ENCODE measurements around the gene EFEMP1. TPM values are rescaled to one million over a fixed set of nuclear protein-coding genes. Genes with fewer than 3 reads are reported as not detected.
"Not testable (repeated sequence)": the region's sequence is repeated elsewhere in the genome, so short reads cannot be mapped to it uniquely, and the experiment has no call there.

EFEMP1 gene
- total RNA-seq, 1 donor: 1,564 TPM

GRCh38 chr2:55842046-55842445, 81.5 kb downstream of the EFEMP1 start:
- TF ChIP-seq CTCF (IDR thresholded peaks at IDR 0.05; ENCODE audit: extremely low read depth, low read depth, low read length): no peak
- DNase-seq (ENCODE audit: insufficient read length, low spot score, missing footprints): no peak
- H3K79me2 ChIP-seq (ENCODE audit: insufficient read depth, low read length): no peaks in the 10 kb centered on the region
- H3K9me3 ChIP-seq (ENCODE audit: low read depth, low read length): no peaks in the 10 kb centered on the region
- peak overlapping the region; percentile 86 for H3K27ac ChIP-seq (ENCODE audit: low read depth, low read length)
- no peak overlapping the region for H3K4me3 ChIP-seq (ENCODE audit: insufficient read depth, low read length)
- H2AFZ ChIP-seq (ENCODE audit: low read length): no peak overlapping the region
- no peaks in the 10 kb centered on the region for H4K20me1 ChIP-seq (ENCODE audit: insufficient read depth, low read length)
- no peaks in the 10 kb centered on the region for H3K27me3 ChIP-seq (ENCODE audit: insufficient read depth, low read length)
- peaks cover 32% of the 10 kb centered on the region for H3K4me1 ChIP-seq (ENCODE audit: insufficient read depth, low read length)
- H3K36me3 ChIP-seq (ENCODE audit: insufficient read depth, low read length): no peaks in the 10 kb centered on the region
- no peak overlapping the region for H3K4me2 ChIP-seq (ENCODE audit: insufficient read depth, low read length)

GRCh38 chr2:55840460-55840859, 83.1 kb downstream of the EFEMP1 start:
- DNase-seq (ENCODE audit: insufficient read length, low spot score, missing footprints): no peak
- peaks cover 32% of the 10 kb centered on the region for H3K4me1 ChIP-seq (ENCODE audit: insufficient read depth, low read length)
- H3K9me3 ChIP-seq (ENCODE audit: low read depth, low read length): no peaks in the 10 kb centered on the region
- no peaks in the 10 kb centered on the region for H3K27me3 ChIP-seq (ENCODE audit: insufficient read depth, low read length)
- H3K79me2 ChIP-seq (ENCODE audit: insufficient read depth, low read length): no peaks in the 10 kb centered on the region
- H4K20me1 ChIP-seq (ENCODE audit: insufficient read depth, low read length): no peaks in the 10 kb centered on the region
- H3K27ac ChIP-seq (ENCODE audit: low read depth, low read length): peak overlapping the region; percentile 31
- no peaks in the 10 kb centered on the region for H3K36me3 ChIP-seq (ENCODE audit: insufficient read depth, low read length)
- H3K4me2 ChIP-seq (ENCODE audit: insufficient read depth, low read length): no peak overlapping the region
- TF ChIP-seq CTCF (IDR thresholded peaks at IDR 0.05; ENCODE audit: extremely low read depth, low read depth, low read length): no peak
- H3K4me3 ChIP-seq (ENCODE audit: insufficient read depth, low read length): no peak overlapping the region
- no peak overlapping the region for H2AFZ ChIP-seq (ENCODE audit: low read length)

GRCh38 chr2:55839182-55839819, 84.3 kb downstream of the EFEMP1 start:
- no peak for TF ChIP-seq CTCF (IDR thresholded peaks at IDR 0.05; ENCODE audit: extremely low read depth, low read depth, low read length)
- Histone ChIP-seq H3K79me2 (ENCODE audit: insufficient read depth, low read length) (no peaks in the 10 kb centered on the region), H3K27ac (ENCODE audit: low read depth, low read length) (peak overlapping the region; percentile 31), H3K36me3 (ENCODE audit: insufficient read depth, low read length) (no peaks in the 10 kb centered on the region), H2AFZ (ENCODE audit: low read length) (no peak overlapping the region), H3K27me3 (ENCODE audit: insufficient read depth, low read length) (no peaks in the 10 kb centered on the region), H3K4me2 (ENCODE audit: insufficient read depth, low read length) (peak overlapping the region; percentile 5), H3K4me1 (ENCODE audit: insufficient read depth, low read length) (peaks cover 32% of the 10 kb centered on the region), H3K4me3 (ENCODE audit: insufficient read depth, low read length) (no peak overlapping the region), H3K9me3 (ENCODE audit: low read depth, low read length) (no peaks in the 10 kb centered on the region), H4K20me1 (ENCODE audit: insufficient read depth, low read length) (no peaks in the 10 kb centered on the region)
- DNase-seq (ENCODE audit: insufficient read length, low spot score, missing footprints): peak; percentile 58

- Histone ChIP-seq H3K27ac (ENCODE audit: low read depth, low read length) (no peak overlapping the region), H3K79me2 (ENCODE audit: insufficient read depth, low read length) (no peaks in the 10 kb centered on the region), H3K4me2 (ENCODE audit: insufficient read depth, low read length) (no peak overlapping the region), H3K9me3 (ENCODE audit: low read depth, low read length) (no peaks in the 10 kb centered on the region), H3K27me3 (ENCODE audit: insufficient read depth, low read length) (no peaks in the 10 kb centered on the region), H3K36me3 (ENCODE audit: insufficient read depth, low read length) (no peaks in the 10 kb centered on the region), H4K20me1 (ENCODE audit: insufficient read depth, low read length) (no peaks in the 10 kb centered on the region), H2AFZ (ENCODE audit: low read length) (no peak overlapping the region), H3K4me1 (ENCODE audit: insufficient read depth, low read length) (peaks cover 25% of the 10 kb centered on the region), H3K4me3 (ENCODE audit: insufficient read depth, low read length) (no peak overlapping the region)
- no peak for DNase-seq (ENCODE audit: insufficient read length, low spot score, missing footprints)
- no peak for TF ChIP-seq CTCF (IDR thresholded peaks at IDR 0.05; ENCODE audit: extremely low read depth, low read depth, low read length)
Observed at GRCh38 chr2:55838653-55839052, 84.9 kb downstream of the EFEMP1 start.

- not testable (repeated sequence) for H3K4me3 ChIP-seq (ENCODE audit: insufficient read depth, low read length); H3K27ac ChIP-seq (ENCODE audit: low read depth, low read length); H4K20me1 ChIP-seq (ENCODE audit: insufficient read depth, low read length); H3K36me3 ChIP-seq (ENCODE audit: insufficient read depth, low read length); H2AFZ ChIP-seq (ENCODE audit: low read length); H3K4me2 ChIP-seq (ENCODE audit: insufficient read depth, low read length); DNase-seq (ENCODE audit: insufficient read length, low spot score, missing footprints); H3K27me3 ChIP-seq (ENCODE audit: insufficient read depth, low read length); H3K9me3 ChIP-seq (ENCODE audit: low read depth, low read length); H3K79me2 ChIP-seq (ENCODE audit: insufficient read depth, low read length)
- H3K4me1 ChIP-seq (ENCODE audit: insufficient read depth, low read length): peaks cover 21% of the 10 kb centered on the region
Observed at GRCh38 chr2:55838117-55838516, 85.5 kb downstream of the EFEMP1 start.
